ENCODE data around the gene HERC2.

The HERC2 gene

GRCh38 chr15:28117432-28117990 lies 204.5 kb downstream of the HERC2 start:
- no peak overlapping the region for H3K27ac ChIP-seq (ENCODE audit: poor library complexity, severe bottlenecking)
- no peaks in the 10 kb centered on the region for H3K27me3 ChIP-seq (ENCODE audit: insufficient read depth, poor library complexity, severe bottlenecking)
- no peaks in the 10 kb centered on the region for H3K9me3 ChIP-seq (ENCODE audit: severe bottlenecking)
- no peak for ATAC-seq (ENCODE audit: low read depth)
- no peak for DNase-seq (ENCODE audit: low spot score)
- no peak for TF ChIP-seq CTCF (IDR thresholded peaks at IDR 0.05; ENCODE audit: poor library complexity, severe bottlenecking)
- no peaks in the 10 kb centered on the region for H3K4me1 ChIP-seq (ENCODE audit: insufficient read depth, poor library complexity, severe bottlenecking)
- no peak overlapping the region for H3K4me3 ChIP-seq (ENCODE audit: severe bottlenecking)
- H3K36me3 ChIP-seq (ENCODE audit: low read depth) = peaks cover 70% of the 10 kb centered on the region

- no peaks in the 10 kb centered on the region for H3K4me1 ChIP-seq (ENCODE audit: insufficient read depth, poor library complexity, severe bottlenecking)
- ATAC-seq (ENCODE audit: low read depth) = no peak
- TF ChIP-seq CTCF (IDR thresholded peaks at IDR 0.05; ENCODE audit: poor library complexity, severe bottlenecking) = no peak
- H3K4me3 ChIP-seq (ENCODE audit: severe bottlenecking) = no peak overlapping the region
- peaks cover 77% of the 10 kb centered on the region for H3K36me3 ChIP-seq (ENCODE audit: low read depth)
- H3K27me3 ChIP-seq (ENCODE audit: insufficient read depth, poor library complexity, severe bottlenecking) = no peaks in the 10 kb centered on the region
- no peak overlapping the region for H3K27ac ChIP-seq (ENCODE audit: poor library complexity, severe bottlenecking)
- DNase-seq (ENCODE audit: low spot score) = peak; percentile 73
- H3K9me3 ChIP-seq (ENCODE audit: severe bottlenecking) = no peaks in the 10 kb centered on the region
Measured at GRCh38 chr15:28116521-28117431, 205.2 kb downstream of the HERC2 start.

- Histone ChIP-seq H3K27me3 (ENCODE audit: insufficient read depth, poor library complexity, severe bottlenecking) (no peaks in the 10 kb centered on the region), H3K36me3 (ENCODE audit: low read depth) (peaks cover 80% of the 10 kb centered on the region), H3K9me3 (ENCODE audit: severe bottlenecking) (no peaks in the 10 kb centered on the region), H3K4me3 (ENCODE audit: severe bottlenecking) (no peak overlapping the region), H3K4me1 (ENCODE audit: insufficient read depth, poor library complexity, severe bottlenecking) (no peaks in the 10 kb centered on the region), H3K27ac (ENCODE audit: poor library complexity, severe bottlenecking) (no peak overlapping the region)
- ATAC-seq (ENCODE audit: low read depth) (no peak), DNase-seq (ENCODE audit: low spot score) (no peak)
- TF ChIP-seq CTCF (IDR thresholded peaks at IDR 0.05; ENCODE audit: poor library complexity, severe bottlenecking) = no peak
Measured at GRCh38 chr15:28115871-28116270, 206.1 kb downstream of the HERC2 start.

- ATAC-seq (ENCODE audit: low read depth) (no peak), DNase-seq (ENCODE audit: low spot score) (no peak)
- Histone ChIP-seq H3K27me3 (ENCODE audit: insufficient read depth, poor library complexity, severe bottlenecking) (no peaks in the 10 kb centered on the region), H3K36me3 (ENCODE audit: low read depth) (peaks cover 71% of the 10 kb centered on the region), H3K4me3 (ENCODE audit: severe bottlenecking) (no peak overlapping the region), H3K27ac (ENCODE audit: poor library complexity, severe bottlenecking) (no peak overlapping the region), H3K4me1 (ENCODE audit: insufficient read depth, poor library complexity, severe bottlenecking) (no peaks in the 10 kb centered on the region), H3K9me3 (ENCODE audit: severe bottlenecking) (no peaks in the 10 kb centered on the region)
- no peak for TF ChIP-seq CTCF (IDR thresholded peaks at IDR 0.05; ENCODE audit: poor library complexity, severe bottlenecking)
Measured at GRCh38 chr15:28114721-28115622, 207.0 kb downstream of the HERC2 start.
